ENCODE measurements around the gene PKN1.

GRCh38 chr19:14432791-14433553 lies at the start of gene PKN1:
- TF ChIP-seq EZH2 (IDR thresholded peaks at IDR 0.05; ENCODE audit: insufficient read depth, poor library complexity, severe bottlenecking): no peak
- no peak for TF ChIP-seq EZH2phosphoT487 (IDR thresholded peaks at IDR 0.05; ENCODE audit: insufficient read depth, low read depth)

Data from GM23248 (cell line).